GM12878 (cell line): ENCODE results near the gene XPNPEP1.

ENCODE experiments used
- CREM ChIP-seq: IDR thresholded peaks from 2 replicates; pipeline ENCODE4 v1.6.1; 2014; ENCODE audit warnings: antibody characterized with exemption, low read depth
- EGR1 ChIP-seq, 2 experiments: IDR thresholded peaks; 1 replicate in 1 of 2; 2 replicates in 1 of 2; pipeline ENCODE4 v1.6.1; 2011 to 2012; ENCODE audit warnings: low read depth in 2 of 2, low read length in 2 of 2, borderline replicate concordance in 1 of 2, mild to moderate bottlenecking in 1 of 2, moderate library complexity in 1 of 2
- ESRRA ChIP-seq: IDR thresholded peaks from 2 replicates; pipeline ENCODE4 v1.6.1; 2012; ENCODE audit warnings: mild to moderate bottlenecking, low read length, improper control_type of control experiment

DNA sequence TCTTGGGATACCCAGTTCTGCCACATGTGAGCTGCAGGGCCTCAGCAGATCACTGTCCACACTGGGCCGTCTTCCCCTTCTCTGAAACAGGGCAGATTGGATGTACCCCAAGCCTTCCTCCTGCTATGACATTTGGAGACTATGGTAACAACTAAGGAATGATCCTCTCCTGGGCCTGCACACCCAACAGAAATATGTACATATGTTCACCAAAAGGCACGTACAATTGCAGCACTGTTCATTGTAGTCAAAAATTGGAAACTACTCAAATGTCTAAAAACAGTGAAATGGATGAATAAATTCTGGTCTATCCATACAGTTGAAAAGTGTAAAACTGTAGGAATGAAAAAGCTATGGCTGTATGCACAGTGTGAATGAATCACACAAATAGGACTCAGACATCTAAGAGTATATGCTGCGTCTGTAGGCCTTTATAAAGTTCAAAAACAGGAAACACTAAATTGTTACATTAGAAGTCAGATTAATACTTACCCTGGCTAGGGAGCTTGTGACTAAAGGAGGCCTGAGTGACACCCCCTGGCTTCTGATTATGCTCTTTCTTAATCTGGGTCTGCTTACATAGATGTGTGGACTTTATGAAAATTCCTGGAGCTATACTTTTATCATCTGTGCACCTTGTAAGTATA lies 16.1 kb upstream of the XPNPEP1 start:
- TF ChIP-seq EGR1 (IDR thresholded peaks at IDR 0.05; ENCODE audit: borderline replicate concordance in 1 of 2, low read depth in 2 of 2, low read length in 2 of 2) (no peak), ESRRA (no peak), CREM (no peak)
